Loucy (cell line): ENCODE results near the gene IGFBP5.
A peak's percentile ranks its signal among the peaks of the same experiment; 100 is the strongest.

Experiments used
- H2AFZ ChIP-seq: fragments of 200-600 bp; sonication (generic); 2 replicates; pipeline ENCODE4 v1.6.0; 2016; ENCODE audit warnings: antibody characterized with exemption, mild to moderate bottlenecking, low read length, moderate library complexity
- H3F3A ChIP-seq: fragments of 200-600 bp; 2 replicates; pipeline ENCODE4 v1.6.0; 2016; ENCODE audit warnings: antibody characterized with exemption, low read depth, mild to moderate bottlenecking
- H3K27me3 ChIP-seq: fragments of 200-600 bp; sonication (generic); 2 replicates; pipeline ENCODE4 v1.6.1; 2014; ENCODE audit warnings: low read length, mild to moderate bottlenecking; ENCODE audit not compliant: insufficient read depth, poor library complexity, severe bottlenecking
- H3K36me3 ChIP-seq: fragments of 200-600 bp; sonication (generic); 2 replicates; pipeline ENCODE4 v1.6.1; 2016; ENCODE audit warnings: low read length; ENCODE audit not compliant: insufficient read depth
- H3K4me1 ChIP-seq: fragments of 200-600 bp; sonication (generic); 2 replicates; pipeline ENCODE4 v1.5.1; 2014; ENCODE audit warnings: low read length, mild to moderate bottlenecking; ENCODE audit not compliant: insufficient read depth, poor library complexity, severe bottlenecking
- H3K4me2 ChIP-seq: fragments of 200-600 bp; sonication (generic); 2 replicates; pipeline ENCODE4 v1.6.0; 2014; ENCODE audit warnings: antibody characterized with exemption, low read length, low read depth, mild to moderate bottlenecking; ENCODE audit not compliant: poor library complexity, severe bottlenecking
- H3K4me3 ChIP-seq: fragments of 200-600 bp; sonication (generic); 2 replicates; pipeline ENCODE4 v1.5.1; 2014; ENCODE audit warnings: low read length, mild to moderate bottlenecking, mixed read lengths; ENCODE audit not compliant: poor library complexity, severe bottlenecking
- H3K79me2 ChIP-seq: fragments of 200-600 bp; sonication (generic); 2 replicates; pipeline ENCODE4 v1.6.1; 2014; ENCODE audit warnings: low read length; ENCODE audit not compliant: insufficient read depth
- H3K9ac ChIP-seq: fragments of 200-600 bp; sonication (generic); 2 replicates; pipeline ENCODE4 v1.6.0; 2014; ENCODE audit warnings: mild to moderate bottlenecking, low read depth, low read length, moderate library complexity; ENCODE audit not compliant: poor library complexity, severe bottlenecking
- H3K9me2 ChIP-seq: fragments of 200-600 bp; sonication (generic); replicated peaks from 2 replicates; pipeline ENCODE4 v1.6.1; 2016; ENCODE audit warnings: low read depth, low read length, mixed read lengths
- H3K9me3 ChIP-seq: fragments of 200-600 bp; sonication (generic); 2 replicates; pipeline ENCODE4 v1.6.1; 2014; ENCODE audit warnings: mild to moderate bottlenecking, antibody characterized with exemption, low read length, low read depth; ENCODE audit not compliant: insufficient read depth
- H4K20me1 ChIP-seq: fragments of 200-600 bp; sonication (generic); 2 replicates; pipeline ENCODE4 v1.6.0; 2014; ENCODE audit warnings: antibody characterized with exemption, low read length, mild to moderate bottlenecking; ENCODE audit not compliant: insufficient read depth, poor library complexity, severe bottlenecking
- EZH2phosphoT487 ChIP-seq: fragments of 200-600 bp; IDR thresholded peaks from 2 replicates; pipeline ENCODE4 v1.6.1; 2018; ENCODE audit warnings: antibody characterized with exemption, mild to moderate bottlenecking, moderate library complexity, borderline replicate concordance
- TF ChIP-seq, protein P1 (sequence below): fragments of 200-600 bp; sonication (generic); conservative IDR thresholded peaks from 2 replicates; pipeline ENCODE4 v1.5.1; 2014; ENCODE audit warnings: mild to moderate bottlenecking, antibody characterized with exemption, low read length

Gene IGFBP5

GRCh38 chr2:216666461-216667233 is 28.7 kb downstream of the IGFBP5 start:
- H3K9me2 ChIP-seq, result no peaks in the 10 kb centered on the region
- H4K20me1 ChIP-seq, result peaks cover 6% of the 10 kb centered on the region
- H3K36me3 ChIP-seq, result peaks cover 49% of the 10 kb centered on the region; the same call in 1 of the 2 replicates
- H2AFZ ChIP-seq, result no peak overlapping the region
- H3K9ac ChIP-seq, result no peak overlapping the region
- H3K4me2 ChIP-seq, result no peak overlapping the region
- H3K4me1 ChIP-seq, result no peaks in the 10 kb centered on the region
- no peaks in the 10 kb centered on the region for H3K27me3 ChIP-seq
- TF ChIP-seq, protein P1, sequence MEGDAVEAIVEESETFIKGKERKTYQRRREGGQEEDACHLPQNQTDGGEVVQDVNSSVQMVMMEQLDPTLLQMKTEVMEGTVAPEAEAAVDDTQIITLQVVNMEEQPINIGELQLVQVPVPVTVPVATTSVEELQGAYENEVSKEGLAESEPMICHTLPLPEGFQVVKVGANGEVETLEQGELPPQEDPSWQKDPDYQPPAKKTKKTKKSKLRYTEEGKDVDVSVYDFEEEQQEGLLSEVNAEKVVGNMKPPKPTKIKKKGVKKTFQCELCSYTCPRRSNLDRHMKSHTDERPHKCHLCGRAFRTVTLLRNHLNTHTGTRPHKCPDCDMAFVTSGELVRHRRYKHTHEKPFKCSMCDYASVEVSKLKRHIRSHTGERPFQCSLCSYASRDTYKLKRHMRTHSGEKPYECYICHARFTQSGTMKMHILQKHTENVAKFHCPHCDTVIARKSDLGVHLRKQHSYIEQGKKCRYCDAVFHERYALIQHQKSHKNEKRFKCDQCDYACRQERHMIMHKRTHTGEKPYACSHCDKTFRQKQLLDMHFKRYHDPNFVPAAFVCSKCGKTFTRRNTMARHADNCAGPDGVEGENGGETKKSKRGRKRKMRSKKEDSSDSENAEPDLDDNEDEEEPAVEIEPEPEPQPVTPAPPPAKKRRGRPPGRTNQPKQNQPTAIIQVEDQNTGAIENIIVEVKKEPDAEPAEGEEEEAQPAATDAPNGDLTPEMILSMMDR, result peak; percentile 99
- no peak for TF ChIP-seq EZH2phosphoT487
- no peaks in the 10 kb centered on the region for H3K79me2 ChIP-seq
- H3K4me3 ChIP-seq, result no peak overlapping the region
- H3F3A ChIP-seq, result no peaks in the 10 kb centered on the region
- no peaks in the 10 kb centered on the region for H3K9me3 ChIP-seq

DNA sequence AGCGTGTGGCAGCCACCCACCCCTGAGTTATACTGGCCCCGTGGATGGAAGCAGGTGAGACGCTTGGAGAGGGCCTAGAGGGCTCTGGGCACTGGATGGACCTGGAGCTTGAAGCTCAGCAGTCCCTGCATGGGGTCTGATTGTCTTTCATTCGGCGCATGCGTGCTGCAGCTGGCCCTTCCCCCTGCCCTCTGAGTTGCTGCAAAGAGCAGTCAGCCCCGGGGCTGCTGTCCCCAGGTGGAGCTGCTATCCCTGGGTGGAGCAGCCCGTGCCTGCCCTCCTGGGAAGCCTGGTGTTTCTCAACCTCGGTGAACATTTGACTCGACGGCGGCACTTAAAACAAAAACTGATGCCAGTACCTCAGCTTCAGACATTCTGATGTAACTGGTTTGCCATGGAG is 29.6 kb downstream of the IGFBP5 start:
- no peaks in the 10 kb centered on the region; the same call in 1 of the 2 replicates for H3K79me2 ChIP-seq
- no peak for TF ChIP-seq EZH2phosphoT487
- TF ChIP-seq, protein P1, result no peak
- H3K36me3 ChIP-seq, result peaks cover 58% of the 10 kb centered on the region; the same call in 1 of the 2 replicates
- H3K4me1 ChIP-seq, result no peaks in the 10 kb centered on the region
- H3K4me3 ChIP-seq, result no peak overlapping the region
- no peak overlapping the region for H3K4me2 ChIP-seq
- peaks cover 15% of the 10 kb centered on the region for H4K20me1 ChIP-seq
- no peaks in the 10 kb centered on the region for H3K9me3 ChIP-seq
- no peak overlapping the region for H2AFZ ChIP-seq
- no peak overlapping the region for H3K9ac ChIP-seq
- H3F3A ChIP-seq, result no peaks in the 10 kb centered on the region
- H3K9me2 ChIP-seq, result no peaks in the 10 kb centered on the region
- no peaks in the 10 kb centered on the region for H3K27me3 ChIP-seq

DNA sequence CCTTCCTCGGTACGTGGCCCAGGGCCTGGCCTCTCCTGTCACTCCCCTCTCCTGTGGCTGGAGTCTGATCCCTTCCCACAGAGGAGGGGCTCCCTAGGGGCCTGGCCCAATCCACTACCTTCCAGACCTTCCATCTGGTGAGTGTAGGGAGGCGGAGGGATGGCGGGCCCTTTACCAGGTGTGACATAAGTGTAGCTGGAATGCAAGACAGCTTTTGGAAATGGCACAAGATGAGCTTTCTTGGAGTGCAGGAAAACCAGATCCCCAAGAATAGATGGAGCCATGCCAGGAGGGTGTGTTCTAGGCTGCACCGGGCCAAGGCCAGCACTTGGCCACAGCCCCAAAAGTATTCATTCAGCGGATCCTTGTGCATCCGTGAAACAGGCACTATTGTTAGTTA is 30.1 kb downstream of the IGFBP5 start:
- H3K9me3 ChIP-seq, result no peaks in the 10 kb centered on the region
- H2AFZ ChIP-seq, result no peak overlapping the region
- H3K4me1 ChIP-seq, result no peaks in the 10 kb centered on the region
- TF ChIP-seq EZH2phosphoT487, result no peak
- TF ChIP-seq, protein P1, result no peak
- no peak overlapping the region for H3K4me2 ChIP-seq
- no peaks in the 10 kb centered on the region for H3F3A ChIP-seq
- no peak overlapping the region for H3K4me3 ChIP-seq
- peaks cover 20% of the 10 kb centered on the region for H4K20me1 ChIP-seq
- no peak overlapping the region for H3K9ac ChIP-seq
- peaks cover 5% of the 10 kb centered on the region; the same call in 1 of the 2 replicates for H3K79me2 ChIP-seq
- peaks cover 63% of the 10 kb centered on the region; the same call in 1 of the 2 replicates for H3K36me3 ChIP-seq
- H3K9me2 ChIP-seq, result no peaks in the 10 kb centered on the region
- H3K27me3 ChIP-seq, result no peaks in the 10 kb centered on the region
